Uterus (tissue), 2 donors: Measurements from ENCODE around the gene UVSSA.

Experiments
- CTCF ChIP-seq, 4 experiments: fragments of 200-600 bp in 2 of 4; fragments of 450-650 bp in 2 of 4; sonication (generic) in 2 of 4; IDR thresholded peaks; one replicate each; pipeline ENCODE4 v1.5.1; 2016 to 2019; ENCODE audit warnings: antibody characterized with exemption in 4 of 4, mild to moderate bottlenecking in 2 of 4, moderate library complexity in 1 of 4
- POLR2A ChIP-seq, 2 donors: fragments of 450-650 bp; IDR thresholded peaks; one replicate each; pipeline ENCODE4 v1.6.1; 2016; ENCODE audit warnings: antibody characterized with exemption in 2 of 2, mild to moderate bottlenecking in 1 of 2, moderate library complexity in 1 of 2

GRCh38 chr4:1367936-1368289 is 20.9 kb downstream of the UVSSA start:
- TF ChIP-seq CTCF (IDR thresholded peaks at IDR 0.05) (no peak), POLR2A (IDR thresholded peaks at IDR 0.05) (no peak)
